GM06990 (cell line): ENCODE measurements around the gene STMND1.

ENCODE experiments used
- DNase-seq: peaks from one replicate; pipeline ENCODE4 v3.0.0-alpha.2; 2011; ENCODE audit not compliant: insufficient read length; ENCODE audit errors: extremely low read depth
- H3K27me3 ChIP-seq: replicated peaks from 2 replicates; pipeline ENCODE4 v1.6.0; 2011; ENCODE audit warnings: low read length; ENCODE audit not compliant: control insufficient read depth, insufficient read depth
- H3K36me3 ChIP-seq: 2 replicates; pipeline ENCODE4 v1.5.1; 2011; ENCODE audit warnings: low read length; ENCODE audit not compliant: control insufficient read depth, insufficient read depth
- H3K4me3 ChIP-seq: replicated peaks from 2 replicates; pipeline ENCODE4 v1.5.1; 2011; ENCODE audit warnings: low read depth, mild to moderate bottlenecking, control low read depth, low read length
- CTCF ChIP-seq: IDR thresholded peaks from 2 replicates; pipeline ENCODE4 v1.5.1; 2011; ENCODE audit warnings: low read length, control low read depth, mild to moderate bottlenecking, inconsistent platforms; ENCODE audit not compliant: insufficient read depth, poor library complexity, severe bottlenecking

STMND1 gene

GRCh38 chr6:17081273-17081672 is 20.6 kb upstream of the STMND1 start:
- Histone ChIP-seq H3K4me3 (no peak overlapping the region), H3K27me3 (no peaks in the 10 kb centered on the region), H3K36me3 (no peaks in the 10 kb centered on the region)
- no peak for TF ChIP-seq CTCF
- no peak for DNase-seq

- H3K4me3 ChIP-seq, result no peak overlapping the region
- no peak for DNase-seq
- no peaks in the 10 kb centered on the region for H3K27me3 ChIP-seq
- TF ChIP-seq CTCF, result no peak
- no peaks in the 10 kb centered on the region for H3K36me3 ChIP-seq
Observed at GRCh38 chr6:17081860-17082508, 19.9 kb upstream of the STMND1 start.

- TF ChIP-seq CTCF, result no peak
- Histone ChIP-seq H3K27me3 (no peaks in the 10 kb centered on the region), H3K4me3 (no peak overlapping the region), H3K36me3 (no peaks in the 10 kb centered on the region)
- no peak for DNase-seq
Observed at GRCh38 chr6:17083397-17083796, 18.5 kb upstream of the STMND1 start.

- no peak for DNase-seq
- Histone ChIP-seq H3K36me3 (no peaks in the 10 kb centered on the region), H3K27me3 (no peaks in the 10 kb centered on the region), H3K4me3 (no peak overlapping the region)
- peak; percentile 61 for TF ChIP-seq CTCF
Observed at GRCh38 chr6:17086469-17086868, 15.4 kb upstream of the STMND1 start.

GRCh38 chr6:17088091-17088611 is 13.7 kb upstream of the STMND1 start:
- DNase-seq, result no peak
- Histone ChIP-seq H3K27me3 (no peaks in the 10 kb centered on the region), H3K4me3 (no peak overlapping the region), H3K36me3 (no peaks in the 10 kb centered on the region)
- TF ChIP-seq CTCF, result no peak
